Measurements from ENCODE around the gene ZPR1.

Gene ZPR1

DNA sequence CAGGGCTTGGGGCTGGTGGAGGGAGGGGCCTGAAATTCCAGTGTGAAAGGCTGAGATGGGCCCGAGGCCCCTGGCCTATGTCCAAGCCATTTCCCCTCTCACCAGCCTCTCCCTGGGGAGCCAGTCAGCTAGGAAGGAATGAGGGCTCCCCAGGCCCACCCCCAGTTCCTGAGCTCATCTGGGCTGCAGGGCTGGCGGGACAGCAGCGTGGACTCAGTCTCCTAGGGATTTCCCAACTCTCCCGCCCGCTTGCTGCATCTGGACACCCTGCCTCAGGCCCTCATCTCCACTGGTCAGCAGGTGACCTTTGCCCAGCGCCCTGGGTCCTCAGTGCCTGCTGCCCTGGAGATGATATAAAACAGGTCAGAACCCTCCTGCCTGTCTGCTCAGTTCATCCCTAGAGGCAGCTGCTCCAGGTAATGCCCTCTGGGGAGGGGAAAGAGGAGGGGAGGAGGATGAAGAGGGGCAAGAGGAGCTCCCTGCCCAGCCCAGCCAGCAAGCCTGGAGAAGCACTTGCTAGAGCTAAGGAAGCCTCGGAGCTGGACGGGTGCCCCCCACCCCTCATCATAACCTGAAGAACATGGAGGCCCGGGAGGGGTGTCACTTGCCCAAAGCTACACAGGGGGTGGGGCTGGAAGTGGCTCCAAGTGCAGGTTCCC lies 41.8 kb upstream of the ZPR1 start, which contains the start of gene APOC3:
TSS of gene APOC3 (plus strand) at position 383 of the 659 bp plus-strand sequence. CDS start 676 bp downstream, outside the sequence.
- no peak for DNase-seq (ENCODE audit: insufficient read length, low spot score)
- FAIRE-seq = no peak
- TF ChIP-seq POLR2A (IDR thresholded peaks at IDR 0.05; ENCODE audit: low read depth, low read length) = no peak

DNA sequence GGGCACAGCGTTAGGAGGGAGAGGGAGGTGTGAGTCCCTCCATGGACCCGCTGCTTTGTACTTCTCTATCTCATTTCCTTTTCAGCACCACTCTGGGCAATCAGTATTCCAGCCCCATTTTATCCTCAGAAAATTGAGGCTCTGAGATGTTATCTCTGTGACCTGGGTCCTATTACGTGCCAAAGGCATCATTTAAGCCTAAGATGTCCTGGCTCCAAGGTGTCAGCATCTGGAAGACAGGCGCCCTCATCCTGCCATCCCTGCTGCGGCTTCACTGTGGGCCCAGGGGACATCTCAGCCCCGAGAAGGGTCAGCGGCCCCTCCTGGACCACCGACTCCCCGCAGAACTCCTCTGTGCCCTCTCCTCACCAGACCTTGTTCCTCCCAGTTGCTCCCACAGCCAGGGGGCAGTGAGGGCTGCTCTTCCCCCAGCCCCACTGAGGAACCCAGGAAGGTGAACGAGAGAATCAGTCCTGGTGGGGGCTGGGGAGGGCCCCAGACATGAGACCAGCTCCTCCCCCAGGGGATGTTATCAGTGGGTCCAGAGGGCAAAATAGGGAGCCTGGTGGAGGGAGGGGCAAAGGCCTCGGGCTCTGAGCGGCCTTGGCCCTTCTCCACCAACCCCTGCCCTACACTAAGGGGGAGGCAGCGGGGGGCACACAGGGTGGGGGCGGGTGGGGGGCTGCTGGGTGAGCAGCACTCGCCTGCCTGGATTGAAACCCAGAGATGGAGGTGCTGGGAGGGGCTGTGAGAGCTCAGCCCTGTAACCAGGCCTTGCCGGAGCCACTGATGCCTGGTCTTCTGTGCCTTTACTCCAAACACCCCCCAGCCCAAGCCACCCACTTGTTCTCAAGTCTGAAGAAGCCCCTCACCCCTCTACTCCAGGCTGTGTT lies 41.1 kb upstream of the ZPR1 start:
- FAIRE-seq (no peak), DNase-seq (ENCODE audit: insufficient read length, low spot score) (no peak)
- TF ChIP-seq POLR2A (IDR thresholded peaks at IDR 0.05; ENCODE audit: low read depth, low read length) = no peak

DNA sequence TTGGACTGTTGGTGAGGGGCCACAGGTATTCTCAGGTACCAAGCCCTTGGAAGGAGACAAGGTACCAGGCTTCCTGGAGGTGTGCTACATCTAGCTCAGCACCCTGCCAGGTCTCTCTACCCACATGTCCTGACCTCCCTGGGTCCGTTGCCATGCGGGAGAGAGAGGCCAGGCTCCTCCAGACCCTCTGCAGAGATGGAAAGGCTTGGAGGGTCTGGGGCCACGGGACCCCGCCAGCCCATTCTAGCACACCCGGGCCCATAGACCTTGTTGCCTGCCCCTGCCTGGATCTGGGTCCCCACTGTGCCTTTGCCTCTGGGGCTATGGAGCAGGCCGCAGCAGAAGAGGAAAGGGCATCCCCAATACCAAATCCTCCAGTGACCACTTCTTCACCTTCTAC lies 39.6 kb upstream of the ZPR1 start:
- TF ChIP-seq POLR2A (IDR thresholded peaks at IDR 0.05; ENCODE audit: low read depth, low read length) = no peak
- DNase-seq (ENCODE audit: insufficient read length, low spot score) (no peak), FAIRE-seq (no peak)

DNA sequence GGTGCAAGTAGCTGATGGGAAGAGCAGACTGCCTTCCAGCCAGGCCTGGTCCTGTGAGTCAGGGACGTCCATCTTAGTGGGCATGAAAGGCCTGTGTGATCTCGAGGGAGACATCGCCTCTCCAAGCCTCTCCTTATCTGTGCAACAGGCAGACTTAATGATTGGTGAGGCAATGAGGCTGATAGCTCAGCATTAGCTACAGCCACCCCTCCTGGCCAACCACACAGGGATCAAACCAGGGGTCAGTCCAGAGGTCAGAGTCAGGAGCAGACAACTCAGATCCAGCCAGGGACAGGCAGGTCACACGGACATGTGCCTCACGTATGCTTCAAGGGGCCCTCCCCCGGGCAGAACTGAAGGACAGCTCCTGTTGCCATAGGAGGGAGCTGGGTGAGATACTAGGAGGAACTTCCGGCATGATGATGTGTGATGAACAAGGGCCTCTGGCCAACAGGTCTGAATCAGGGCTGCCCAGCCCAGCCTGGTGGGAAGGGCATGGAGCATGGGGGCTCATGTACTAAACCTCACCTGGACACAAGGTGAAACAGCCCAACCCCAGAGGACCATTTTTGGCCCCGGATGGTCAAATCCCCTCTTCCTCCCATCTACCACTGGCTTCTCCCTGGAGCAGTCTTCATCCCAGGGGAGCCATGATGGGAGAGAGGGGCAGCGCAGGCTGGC lies 39.1 kb upstream of the ZPR1 start:
- no peak for TF ChIP-seq POLR2A (IDR thresholded peaks at IDR 0.05; ENCODE audit: low read depth, low read length)
- no peak for DNase-seq (ENCODE audit: insufficient read length, low spot score)
- no peak for FAIRE-seq

DNA sequence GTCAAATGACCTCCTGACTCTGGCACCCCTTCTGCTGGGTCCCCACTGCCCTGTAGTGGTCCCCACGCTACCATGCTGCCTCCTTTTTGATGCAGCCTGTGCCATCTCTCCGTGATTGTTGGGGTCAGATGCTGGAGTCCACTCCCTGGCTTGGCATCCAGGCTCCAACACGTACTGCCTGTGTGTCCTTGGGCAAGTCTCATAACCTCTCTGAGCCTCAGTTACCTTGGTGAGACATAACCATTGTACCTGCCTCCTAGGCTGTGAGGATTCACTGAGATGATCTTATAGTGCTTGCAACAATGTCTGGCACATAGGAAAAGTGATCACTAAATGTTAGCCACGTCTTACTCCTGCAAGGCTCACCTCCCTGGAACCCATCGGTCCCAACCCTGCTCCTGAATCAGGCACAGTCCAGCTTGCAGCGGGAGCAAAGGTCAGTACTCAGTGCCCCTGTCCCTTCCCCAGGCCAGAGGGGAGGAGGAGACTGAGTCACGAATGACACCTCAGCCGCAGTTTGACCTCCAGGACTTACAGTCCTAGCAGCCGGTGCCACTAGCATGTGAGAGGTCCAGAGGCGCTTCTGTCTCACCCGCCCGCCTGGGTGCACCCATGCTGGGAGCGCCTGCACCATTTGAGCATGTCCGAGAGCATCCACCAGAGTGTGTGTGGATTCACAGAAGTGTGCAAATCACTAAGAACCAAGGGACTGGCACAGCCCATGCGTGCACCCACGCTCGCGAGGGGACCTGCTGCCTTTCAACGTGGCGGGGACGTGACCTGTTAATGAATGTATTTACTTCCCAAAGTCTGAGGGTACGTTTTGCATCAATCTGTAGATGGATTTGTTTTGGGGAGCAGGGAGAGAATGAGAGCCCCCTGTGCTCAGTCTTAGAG lies 38.3 kb upstream of the ZPR1 start:
- DNase-seq (ENCODE audit: insufficient read length, low spot score) = no peak
- no peak for TF ChIP-seq POLR2A (IDR thresholded peaks at IDR 0.05; ENCODE audit: low read depth, low read length)
- no peak for FAIRE-seq

DNA sequence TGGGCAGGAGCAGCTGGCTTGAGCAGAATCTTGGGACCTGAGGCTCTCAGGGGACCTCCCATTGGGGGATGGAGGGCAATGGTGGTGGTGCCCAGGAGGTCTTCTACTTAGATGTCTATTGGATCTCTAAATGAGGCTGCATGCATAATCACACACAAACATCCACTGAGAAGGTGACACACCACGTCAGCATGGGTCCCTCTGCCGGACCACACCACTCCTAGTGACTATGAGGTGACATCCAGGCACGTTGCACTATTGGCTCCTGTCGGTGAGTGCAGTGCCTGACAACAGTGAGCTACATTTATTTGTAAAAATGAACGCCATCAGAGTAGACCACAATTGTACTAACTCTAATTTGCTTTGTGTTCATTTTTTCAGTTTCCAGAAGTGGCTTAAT lies 37.6 kb upstream of the ZPR1 start:
- DNase-seq (ENCODE audit: insufficient read length, low spot score) (no peak), FAIRE-seq (no peak)
- no peak for TF ChIP-seq POLR2A (IDR thresholded peaks at IDR 0.05; ENCODE audit: low read depth, low read length)

DNA sequence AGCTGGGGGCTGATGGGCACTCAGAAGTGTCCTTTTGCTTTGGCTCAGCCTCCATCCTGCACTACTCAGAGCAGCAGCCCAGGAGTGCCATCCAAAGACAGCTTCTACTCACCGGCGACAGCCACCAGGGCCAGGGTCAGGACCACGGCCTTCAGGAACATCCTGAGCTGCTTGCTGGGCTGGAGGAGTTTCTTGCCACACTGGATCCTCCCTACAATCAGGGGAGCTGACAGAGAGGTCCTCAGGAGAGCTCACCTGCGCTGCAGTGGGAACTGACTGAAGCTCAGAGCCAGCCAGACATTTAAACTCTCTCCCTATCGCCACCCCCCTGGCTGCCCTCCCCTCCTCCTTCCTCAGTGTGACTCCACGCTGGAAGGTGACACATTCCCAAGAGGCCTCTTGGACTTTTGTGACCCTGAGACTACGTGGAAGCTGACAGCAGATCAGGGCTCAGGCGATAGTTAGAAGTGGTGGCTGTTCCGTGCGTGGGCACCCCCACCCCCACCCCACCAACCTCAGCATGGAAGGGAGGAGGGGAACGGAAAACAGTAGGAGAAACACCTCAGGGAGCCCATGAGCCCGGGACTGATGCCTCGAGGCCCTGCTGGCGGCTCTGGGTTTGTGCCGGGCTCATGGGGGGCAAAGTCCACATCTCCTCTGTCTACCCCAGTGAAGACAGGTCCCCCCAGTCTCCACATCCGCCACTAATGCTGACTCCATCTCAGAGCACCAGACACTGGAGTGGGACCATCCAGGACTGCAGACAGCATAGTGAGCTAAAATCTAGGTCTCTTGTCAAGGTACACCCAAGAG lies 35.4 kb upstream of the ZPR1 start, which contains the start of gene APOA4:
TSS of gene APOA4 (minus strand) at position 274 of the 813 bp plus-strand sequence. CDS start at position 161, 113 bp downstream.
- DNase-seq (ENCODE audit: insufficient read length, low spot score) (no peak), FAIRE-seq (no peak)
- no peak for TF ChIP-seq POLR2A (IDR thresholded peaks at IDR 0.05; ENCODE audit: low read depth, low read length)

DNA sequence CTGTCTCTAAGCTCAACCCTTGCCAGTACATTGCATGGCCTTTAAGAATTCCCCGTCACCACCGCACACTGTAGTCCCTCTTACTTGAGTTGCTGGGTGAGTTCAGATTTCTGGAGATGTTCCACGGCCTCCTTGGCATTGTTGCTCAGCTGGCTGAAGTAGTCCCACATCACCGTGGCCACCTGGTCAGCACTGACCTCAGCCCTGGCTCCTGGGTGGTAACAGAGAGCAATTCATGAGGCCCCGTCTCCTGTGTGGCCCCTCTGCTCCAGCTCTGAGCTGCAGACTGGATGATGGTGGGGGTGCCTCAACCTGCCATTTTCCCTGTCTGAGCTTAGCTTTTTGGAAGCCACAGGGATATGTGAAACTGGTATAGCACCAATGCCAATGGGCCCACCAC lies 34.8 kb upstream of the ZPR1 start:
- DNase-seq (ENCODE audit: insufficient read length, low spot score) = no peak
- FAIRE-seq = no peak
- no peak for TF ChIP-seq POLR2A (IDR thresholded peaks at IDR 0.05; ENCODE audit: low read depth, low read length)

DNA sequence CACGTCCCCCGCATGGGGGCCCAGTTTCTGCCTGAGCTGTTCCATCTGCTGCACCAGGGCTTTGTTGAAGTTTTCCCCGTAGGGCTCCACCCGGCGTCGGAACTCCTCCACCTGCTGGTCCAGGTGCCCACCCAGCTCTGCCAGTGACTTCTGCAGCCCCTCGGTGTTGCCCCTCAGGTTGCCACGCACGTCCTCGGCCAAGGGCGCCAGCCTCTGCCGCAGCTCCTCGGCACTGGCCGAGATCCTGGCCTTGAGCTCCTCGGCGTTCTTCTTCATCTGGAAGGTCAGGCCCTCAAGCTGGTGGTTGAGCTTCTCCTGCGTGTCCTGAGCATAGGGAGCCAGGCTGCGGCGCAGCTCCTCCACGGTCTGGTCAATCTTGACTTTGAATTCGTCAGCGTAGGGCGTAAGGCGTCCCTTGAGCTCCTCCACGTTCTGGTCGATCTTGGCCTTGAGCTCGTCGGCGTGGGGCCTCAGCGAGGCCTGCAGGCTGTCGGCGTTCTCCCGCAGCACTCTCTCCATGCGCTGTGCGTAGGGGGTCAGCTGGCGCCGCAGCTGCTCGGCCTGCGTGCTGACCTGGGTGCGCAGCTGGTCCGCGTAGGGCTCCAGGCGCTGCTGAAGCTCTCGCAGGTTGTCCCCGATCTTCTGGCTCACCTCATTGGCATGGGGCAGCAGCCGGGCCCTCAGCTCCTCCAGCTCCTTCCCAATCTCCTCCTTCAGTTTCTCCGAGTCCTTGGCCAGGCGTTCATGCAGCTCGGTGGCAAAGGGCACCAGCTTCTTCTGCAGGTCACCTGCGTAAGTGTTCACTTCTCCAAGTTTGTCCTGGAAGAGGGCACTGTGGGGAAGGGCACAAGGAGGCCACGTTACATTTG lies 33.5 kb upstream of the ZPR1 start:
- no peak for TF ChIP-seq POLR2A (IDR thresholded peaks at IDR 0.05; ENCODE audit: low read depth, low read length)
- FAIRE-seq (no peak), DNase-seq (ENCODE audit: insufficient read length, low spot score) (no peak)

DNA sequence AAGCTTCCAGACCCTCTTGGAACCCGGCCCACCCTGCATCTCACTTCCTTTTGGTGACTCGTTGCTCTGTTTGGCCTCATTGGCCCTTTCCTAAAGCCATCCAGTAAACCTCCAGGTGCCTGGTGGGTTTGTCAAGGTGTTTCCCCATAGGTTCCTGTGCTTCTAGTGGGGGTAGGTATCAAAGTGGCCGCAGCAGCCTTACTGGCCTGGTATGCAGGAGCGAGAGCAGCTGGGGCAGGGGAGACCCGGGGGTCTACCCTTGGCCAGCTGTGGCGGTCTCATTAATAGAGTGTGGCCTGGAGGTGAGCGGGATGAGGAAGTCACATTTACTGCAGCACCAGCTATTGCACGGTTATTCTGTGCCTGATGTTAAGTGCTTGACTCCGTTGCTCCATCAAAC lies 31.2 kb upstream of the ZPR1 start:
- no peak for TF ChIP-seq POLR2A (IDR thresholded peaks at IDR 0.05; ENCODE audit: low read depth, low read length)
- FAIRE-seq = no peak
- DNase-seq (ENCODE audit: insufficient read length, low spot score) = no peak

DNA sequence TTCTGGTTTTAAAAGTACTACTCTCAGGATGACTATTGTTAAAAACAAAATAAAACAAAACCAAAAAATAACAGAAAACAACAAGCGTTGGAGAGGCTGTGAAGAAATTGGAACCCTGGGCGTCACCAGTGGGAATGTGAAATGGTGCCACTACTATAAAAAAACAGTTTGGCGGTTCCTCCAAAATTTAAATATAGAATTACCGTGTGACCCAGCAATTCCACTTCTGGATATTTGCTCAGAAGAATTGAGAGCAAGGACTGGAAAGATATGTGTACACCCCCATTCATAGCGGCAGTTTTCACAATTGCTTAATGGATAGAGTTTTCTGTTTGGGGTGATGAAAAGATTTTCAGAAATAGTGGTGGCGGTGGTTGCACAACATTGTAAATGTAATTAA lies 26.7 kb upstream of the ZPR1 start:
- no peak for TF ChIP-seq POLR2A (IDR thresholded peaks at IDR 0.05; ENCODE audit: low read depth, low read length)
- DNase-seq (ENCODE audit: insufficient read length, low spot score) = no peak
- FAIRE-seq = no peak
